ENCODE results near the gene OCA2.

Gene OCA2

GRCh38 chr15:28118531-28118930 is 19.4 kb upstream of the OCA2 start:
- no peak for DNase-seq

- no peak for DNase-seq
Observed at GRCh38 chr15:28118083-28118482, 19.0 kb upstream of the OCA2 start.

GRCh38 chr15:28117432-28117990 is 18.4 kb upstream of the OCA2 start:
- DNase-seq, result no peak

- DNase-seq, result no peak
Observed at GRCh38 chr15:28116521-28117431, 17.7 kb upstream of the OCA2 start.

- no peak for DNase-seq
Observed at GRCh38 chr15:28115871-28116270, 16.8 kb upstream of the OCA2 start.

- no peak for DNase-seq
Observed at GRCh38 chr15:28114721-28115622, 15.9 kb upstream of the OCA2 start.

GRCh38 chr15:28114114-28114455 is 15.0 kb upstream of the OCA2 start:
- no peak for DNase-seq

GRCh38 chr15:28113394-28114113 is 14.4 kb upstream of the OCA2 start:
- DNase-seq, result no peak

GRCh38 chr15:28112962-28113361 is 13.8 kb upstream of the OCA2 start:
- no peak for DNase-seq

GRCh38 chr15:28112101-28112760 is 13.1 kb upstream of the OCA2 start:
- DNase-seq, result no peak

GRCh38 chr15:28111543-28111942 is 12.4 kb upstream of the OCA2 start:
- no peak for DNase-seq

GRCh38 chr15:28110481-28110881 is 11.4 kb upstream of the OCA2 start:
- DNase-seq, result no peak

- DNase-seq, result no peak
Observed at GRCh38 chr15:28109626-28110455, 10.7 kb upstream of the OCA2 start.

GRCh38 chr15:28107904-28108275 is 8.8 kb upstream of the OCA2 start:
- no peak for DNase-seq

- no peak for DNase-seq
Observed at GRCh38 chr15:28107111-28107903, 8.2 kb upstream of the OCA2 start.

GRCh38 chr15:28106294-28107110 is 7.4 kb upstream of the OCA2 start:
- no peak for DNase-seq

- DNase-seq, result no peak
Observed at GRCh38 chr15:28105793-28106192, 6.7 kb upstream of the OCA2 start.

- DNase-seq, result no peak
Observed at GRCh38 chr15:28105224-28105791, 6.2 kb upstream of the OCA2 start.

GRCh38 chr15:28104326-28104725 is 5.2 kb upstream of the OCA2 start:
- DNase-seq, result no peak
